GM21576 (cell line): ENCODE results near the gene ABCB1.
"Not testable (repeated sequence)": the region's sequence is repeated elsewhere in the genome, so short reads cannot be mapped to it uniquely, and the experiment has no call there.

Source experiments
- ATAC-seq: cut with Tn5 transposase; IDR thresholded peaks from one replicate; pipeline ENCODE4 v1.9.1; 2021; ENCODE audit warnings: mild to moderate bottlenecking, moderate library complexity; ENCODE audit not compliant: unreplicated experiment

Gene ABCB1

DNA sequence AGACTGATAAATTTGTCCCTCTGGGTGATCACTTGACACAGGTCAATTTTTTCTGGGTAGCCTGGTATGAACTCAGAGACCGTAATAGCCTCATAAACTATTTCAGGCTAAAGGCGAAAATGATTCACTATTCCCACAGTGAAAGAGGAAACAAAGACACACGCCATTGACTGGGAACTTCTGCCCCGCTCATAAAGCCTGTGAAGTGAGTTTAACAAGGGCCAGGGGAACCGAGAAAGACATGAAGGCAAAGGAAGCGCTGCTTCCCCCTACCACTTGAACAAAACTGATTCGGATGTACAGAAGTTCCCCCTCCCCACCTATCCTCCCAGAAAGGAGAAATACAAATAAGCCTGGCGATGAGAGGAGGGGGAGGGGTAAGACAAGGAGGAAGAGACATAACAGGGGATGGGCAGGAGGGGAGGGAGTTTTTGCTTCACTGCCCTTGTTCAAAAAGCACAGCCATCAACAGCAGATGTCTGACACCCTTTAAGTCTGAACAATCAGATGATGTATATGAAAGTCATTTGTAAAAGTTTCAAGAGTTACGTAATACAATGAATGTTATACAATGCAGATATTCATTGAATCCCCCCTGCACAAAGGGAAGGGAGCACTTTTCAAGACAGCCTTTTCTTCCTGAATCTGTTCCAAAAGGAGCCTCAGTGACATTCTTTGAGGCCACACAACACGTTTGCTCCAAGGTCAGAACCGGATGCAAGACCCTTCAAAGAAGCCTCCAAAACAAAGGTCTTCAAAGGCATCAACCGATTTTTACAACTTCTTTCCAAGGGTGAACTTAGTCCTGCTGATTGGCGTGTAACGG is 125.9 kb downstream of the ABCB1 start:
- ATAC-seq, result peak; percentile 75

DNA sequence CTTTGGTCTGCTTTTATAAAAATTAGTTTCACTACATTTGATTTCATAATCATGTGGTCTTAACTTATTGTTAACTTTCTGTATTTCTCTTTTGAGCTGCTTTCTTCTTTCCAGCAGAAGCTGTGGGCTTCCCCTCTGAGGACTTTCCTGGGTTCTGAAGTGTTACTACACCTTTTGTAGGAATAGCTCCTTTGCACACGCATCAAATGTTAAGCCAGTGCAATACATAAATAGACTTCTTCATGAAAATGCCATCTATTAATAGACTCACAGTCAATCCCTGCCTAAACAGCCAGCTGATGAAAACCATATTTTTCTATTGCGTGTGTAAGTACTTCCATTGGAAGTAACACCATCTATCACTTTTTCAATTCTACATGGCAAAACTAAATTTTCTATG is 126.7 kb downstream of the ABCB1 start:
- ATAC-seq, result no peak

DNA sequence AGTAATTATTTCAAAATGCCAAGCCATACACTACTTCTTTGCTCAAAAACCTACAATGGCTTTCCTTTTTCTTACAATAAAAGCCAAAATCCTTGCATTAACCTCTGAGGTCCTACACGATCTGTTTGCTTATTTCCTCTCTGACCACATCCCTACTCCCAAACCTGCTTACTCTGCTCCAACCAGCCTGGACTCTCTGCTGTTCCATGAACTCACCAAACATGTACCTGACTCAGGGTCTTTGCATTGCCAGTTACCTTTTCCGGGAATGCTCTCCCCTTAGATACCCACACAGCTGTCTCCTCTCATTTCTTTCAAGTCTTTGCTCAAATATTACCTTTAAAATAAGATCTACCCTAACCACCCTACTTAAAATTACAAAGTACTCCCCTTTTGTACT is 127.5 kb downstream of the ABCB1 start:
- ATAC-seq, result no peak

DNA sequence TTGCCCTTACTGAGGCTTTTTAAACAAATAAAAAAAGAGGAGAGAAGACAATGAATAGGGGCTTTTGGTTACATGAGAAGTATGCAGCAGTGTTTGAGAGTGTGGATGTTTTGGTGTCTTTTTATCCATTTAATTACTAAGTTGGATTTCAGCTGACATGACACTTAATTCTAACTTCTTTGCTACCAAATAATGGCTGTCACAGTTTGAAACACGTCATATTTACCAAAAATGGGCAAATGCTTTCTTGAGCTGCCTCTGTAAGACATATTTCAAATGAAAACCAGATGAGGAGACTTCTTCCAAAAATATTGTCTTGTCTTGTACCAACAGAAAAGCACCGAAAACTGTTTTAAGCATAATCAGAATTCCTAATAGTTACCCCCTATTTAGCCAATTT is 129.2 kb downstream of the ABCB1 start:
- no peak for ATAC-seq

DNA sequence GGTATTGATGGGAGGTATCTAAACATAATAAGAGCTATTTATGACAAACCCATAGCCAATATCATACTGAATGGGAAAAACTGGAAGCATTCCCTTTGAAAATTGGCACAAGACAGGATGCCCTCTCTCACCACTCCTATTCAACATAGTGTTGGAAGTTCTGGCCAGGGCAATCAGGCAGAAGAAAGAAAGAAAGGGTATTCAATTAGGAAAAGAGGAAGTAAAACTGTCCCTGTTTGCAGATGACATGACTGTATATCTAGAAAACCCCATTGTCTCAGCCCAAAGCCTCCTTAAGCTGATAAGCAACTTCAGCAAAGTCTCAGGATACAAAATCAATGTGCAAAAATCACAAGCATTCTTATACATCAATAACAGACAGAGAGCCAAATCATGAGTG is 131.5 kb downstream of the ABCB1 start:
- ATAC-seq, result not testable (repeated sequence)

DNA sequence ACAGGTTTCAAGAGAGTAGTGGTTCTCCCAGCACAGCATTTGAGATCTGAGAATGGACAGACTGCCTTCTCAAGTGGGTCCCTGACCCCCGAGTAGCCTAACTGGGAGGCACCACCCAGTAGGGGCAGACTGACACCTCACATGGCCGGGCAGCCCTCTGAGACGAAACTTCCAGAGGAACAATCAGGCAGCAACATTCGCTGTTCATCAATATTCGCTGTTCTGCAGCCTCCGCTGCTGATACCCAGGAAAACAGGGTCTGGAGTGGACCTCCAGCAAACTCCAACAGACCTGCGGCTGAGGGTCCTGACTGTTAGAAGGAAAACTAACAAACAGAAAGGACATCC is 135.2 kb downstream of the ABCB1 start:
- ATAC-seq, result not testable (repeated sequence)

DNA sequence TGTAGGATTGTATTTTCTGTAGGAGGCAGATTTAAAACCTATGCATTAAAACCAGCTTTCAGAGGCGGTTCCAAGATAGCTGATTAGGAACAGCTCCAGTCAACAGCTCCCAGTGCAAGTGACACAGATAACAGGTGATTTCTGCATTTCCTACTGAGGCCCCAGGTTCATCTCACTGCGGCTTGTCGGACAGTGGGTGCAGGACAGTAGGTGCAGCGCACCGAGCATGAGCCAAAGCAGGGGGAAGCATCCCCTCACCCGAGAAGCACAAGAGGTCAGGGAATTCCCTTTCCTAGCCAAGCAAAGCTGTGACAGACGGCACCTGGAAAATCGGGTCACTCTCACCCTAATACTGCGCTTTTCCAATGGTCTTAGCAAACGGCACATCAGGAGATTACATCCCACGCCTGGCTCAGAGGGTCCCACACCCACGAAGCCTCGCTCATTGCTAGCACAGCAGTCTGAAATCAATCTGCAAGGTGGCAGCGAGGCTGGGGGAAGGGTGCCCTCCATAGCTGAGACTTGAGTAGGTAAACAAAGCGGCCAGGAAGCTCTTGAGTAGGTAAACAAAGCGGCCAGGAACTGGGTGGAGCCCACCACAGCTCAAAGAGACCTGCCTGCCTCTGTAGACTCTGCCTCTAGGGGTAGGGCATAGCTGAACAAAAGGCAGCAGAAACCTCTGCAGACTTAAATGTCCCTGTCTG is 135.7 kb downstream of the ABCB1 start:
- not testable (repeated sequence) for ATAC-seq

DNA sequence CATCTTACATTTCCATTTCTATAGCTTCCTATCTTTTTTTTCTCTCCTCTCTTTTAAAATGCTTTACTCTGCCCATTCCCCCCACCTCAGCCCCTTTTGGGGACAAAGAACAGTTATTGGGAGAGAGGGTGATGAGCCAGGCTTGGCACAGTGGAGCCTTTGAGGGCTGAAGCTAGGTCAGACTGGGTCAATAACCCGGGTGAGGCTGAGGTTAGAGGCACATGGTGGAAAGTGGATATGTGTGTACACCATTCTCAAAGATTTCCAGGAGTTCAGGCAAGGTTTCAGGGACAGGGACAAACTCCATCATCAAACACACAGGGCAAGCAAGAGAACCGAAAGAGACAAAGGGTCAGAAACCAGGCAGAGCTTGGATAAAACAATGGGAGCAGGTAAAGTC is 136.7 kb downstream of the ABCB1 start:
- no peak for ATAC-seq

DNA sequence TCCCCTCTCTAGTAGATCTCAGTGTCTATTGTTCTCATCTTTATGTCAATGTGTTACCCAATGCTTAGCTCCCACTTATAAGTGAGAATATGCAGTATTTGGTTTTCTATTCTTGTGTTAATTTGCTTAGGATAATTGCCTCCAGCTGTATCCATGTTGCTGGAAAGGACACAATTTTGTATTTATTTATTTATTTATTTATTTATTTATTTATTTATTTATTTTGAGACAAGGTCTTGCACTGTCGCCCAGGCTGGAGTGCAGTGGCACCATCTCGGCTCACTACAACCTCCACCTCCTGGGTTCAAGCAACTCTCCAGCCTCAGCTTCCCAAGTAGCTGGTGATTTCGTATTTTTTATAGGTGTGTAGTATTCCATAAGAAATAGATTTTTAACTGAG is 140.2 kb downstream of the ABCB1 start:
- not testable (repeated sequence) for ATAC-seq

DNA sequence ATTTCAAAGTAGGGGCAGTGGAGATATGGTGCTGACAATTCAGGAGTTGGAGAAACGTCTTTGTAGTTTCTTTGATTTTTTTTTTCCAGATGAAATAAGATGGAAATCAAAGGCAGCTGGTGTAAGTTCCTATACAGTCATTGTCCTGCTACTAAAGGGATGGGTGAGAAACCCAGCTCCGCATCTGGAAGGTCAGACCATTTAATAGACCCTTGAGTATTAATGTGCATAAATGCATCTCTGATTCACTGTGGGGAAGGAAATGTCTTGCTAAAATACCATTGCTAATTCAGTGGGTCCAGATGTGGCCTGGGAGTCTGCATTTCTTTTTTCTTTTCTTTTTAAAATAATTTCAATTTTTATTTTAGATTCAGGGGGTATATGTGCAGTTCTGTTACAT is 140.7 kb downstream of the ABCB1 start:
- no peak for ATAC-seq

DNA sequence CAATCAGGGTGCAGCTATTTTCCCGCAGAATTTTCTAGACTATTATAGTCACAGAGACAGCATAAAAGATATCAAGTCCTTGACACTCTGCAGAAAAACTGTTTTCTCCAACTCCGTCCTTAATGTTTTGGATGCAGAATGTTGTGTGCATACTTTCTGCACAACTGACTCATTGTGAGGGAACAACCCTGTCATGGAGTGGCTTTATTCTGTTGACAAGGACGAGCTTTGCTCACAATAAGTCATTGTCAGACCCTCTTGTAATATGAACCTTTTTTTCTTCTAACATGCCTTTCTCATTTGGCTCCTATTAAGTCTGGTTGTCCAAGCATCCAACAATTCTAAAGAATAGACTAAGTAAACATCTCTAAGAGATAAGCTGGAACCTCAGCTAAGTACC is 142.5 kb downstream of the ABCB1 start:
- no peak for ATAC-seq

DNA sequence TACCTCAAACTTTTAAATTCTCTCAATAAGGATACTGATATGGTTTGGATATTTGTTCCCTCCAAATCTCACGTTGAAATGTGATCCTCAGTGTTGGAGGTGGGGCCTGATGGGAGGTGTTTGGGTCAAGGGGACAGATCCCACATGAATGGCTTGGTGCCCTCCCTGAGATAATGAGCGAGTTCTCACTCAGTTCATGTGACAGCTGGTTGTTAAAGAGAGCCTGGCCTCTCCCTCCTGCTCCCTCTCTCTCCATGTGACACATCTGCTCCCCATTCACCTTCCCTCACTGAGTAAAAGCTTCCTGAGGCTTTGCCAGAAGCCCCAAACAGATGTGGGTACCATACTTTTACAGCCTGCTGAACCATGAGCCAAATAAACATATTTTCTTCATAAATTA is 144.4 kb downstream of the ABCB1 start:
- ATAC-seq, result no peak
